K562 (cell line): Measurements from ENCODE around the gene XPA. TPM values are rescaled to one million over a fixed set of nuclear protein-coding genes. Genes with fewer than 3 reads are reported as not detected.

Experiments
- HNRNPH1 ChIP-seq: fragments of 200-400 bp; formaldehyde crosslinking; optimal IDR thresholded peaks from 2 replicates; pipeline ENCODE3; 2017; ENCODE audit warnings: low read depth, mild to moderate bottlenecking, low read length, moderate library complexity
- HNRNPL ChIP-seq: fragments of 200-400 bp; formaldehyde crosslinking; IDR thresholded peaks from 2 replicates; pipeline ENCODE4 v1.6.1; 2017; ENCODE audit warnings: low read depth, mild to moderate bottlenecking, low read length
- KAT8 ChIP-seq: fragments of 450-650 bp; IDR thresholded peaks from 2 replicates; pipeline ENCODE4 v1.6.1; 2016; ENCODE audit warnings: low read depth, mild to moderate bottlenecking
- PML ChIP-seq: IDR thresholded peaks from 2 replicates; pipeline ENCODE4 v1.6.1; 2012; ENCODE audit warnings: low read length, inconsistent platforms
- RFX1 ChIP-seq: fragments of 450-650 bp; IDR thresholded peaks from 2 replicates; pipeline ENCODE4 v1.6.1; 2016; ENCODE audit warnings: mild to moderate bottlenecking, moderate library complexity
- polyA plus RNA-seq, 8 experiments: library from polyadenylated mRNA; depleted of rRNA in 4 of 8; stranded (reverse) in 5 of 8; unstranded in 3 of 8; fragments of >200 nt; fragmentation: Nextera tagmentation in 2 of 8; fragmentation: Illumina TruSeq in 1 of 8; extraction: Ambion mirVana in 2 of 8; extraction: Trizol in 1 of 8; gene quantifications; 2 replicates each; pipeline versions ENCODE4 v1.2.1 to v1.2.3, GENCODE V29; 2011 to 2014; ENCODE audit warnings: inconsistent platforms in 1 of 8, missing spikeins in 1 of 8
- total RNA-seq, 7 experiments: library from RNA; depleted of rRNA in 6 of 7; stranded (reverse); fragments of >200 nt in 6 of 7; fragmentation: Illumina TruSeq in 2 of 7; extraction: Trizol in 2 of 7; gene quantifications; 2 replicates each; pipeline versions ENCODE4 v1.2.1 to v1.2.3, GENCODE V29; 2011 to 2021; ENCODE audit warnings: low replicate concordance in 1 of 7
- TF ChIP-seq, protein P1 (sequence below), 2 experiments: fragments of 450-650 bp; formaldehyde crosslinking in 1 of 2; IDR thresholded peaks; 2 replicates each; pipeline versions ENCODE4 v1.4.0 to v1.6.1; 2014 to 2020; ENCODE audit warnings: mild to moderate bottlenecking in 2 of 2, borderline replicate concordance in 1 of 2, low read depth in 1 of 2
- TF ChIP-seq, protein P2 (sequence below), 2 experiments: fragments of 200-800 bp in 1 of 2; sonication (Bioruptor generic) in 1 of 2; sonication (generic) in 1 of 2; formaldehyde crosslinking in 1 of 2; IDR thresholded peaks in 1 of 2; conservative IDR thresholded peaks in 1 of 2; 2 replicates each; pipeline versions ENCODE4 v1.5.0 to v1.6.1; 2016 to 2020; ENCODE audit warnings: missing compliant biosample characterization in 1 of 2, missing genetic modification characterization in 1 of 2, missing genetic modification reagents in 1 of 2
- TF ChIP-seq, protein P3 (sequence below): sonication (generic); formaldehyde crosslinking; IDR thresholded peaks from 2 replicates; pipeline ENCODE4 v1.8.0; 2022; ENCODE audit warnings: mild to moderate bottlenecking, missing genetic modification reagents
- TF ChIP-seq, protein P4 (sequence below): fragments of 250-450 bp; sonication (Bioruptor Pico); IDR thresholded peaks from 2 replicates; pipeline ENCODE4 v1.4.0; 2020; ENCODE audit warnings: mild to moderate bottlenecking, moderate library complexity

Gene XPA
- total and polyA plus RNA-seq, 9 of the 15 experiments (the other 6 are each of a cell fraction or from before 2014, with no cell fraction given), result 5.1 to 18.2 (median 14.1) TPM

DNA sequence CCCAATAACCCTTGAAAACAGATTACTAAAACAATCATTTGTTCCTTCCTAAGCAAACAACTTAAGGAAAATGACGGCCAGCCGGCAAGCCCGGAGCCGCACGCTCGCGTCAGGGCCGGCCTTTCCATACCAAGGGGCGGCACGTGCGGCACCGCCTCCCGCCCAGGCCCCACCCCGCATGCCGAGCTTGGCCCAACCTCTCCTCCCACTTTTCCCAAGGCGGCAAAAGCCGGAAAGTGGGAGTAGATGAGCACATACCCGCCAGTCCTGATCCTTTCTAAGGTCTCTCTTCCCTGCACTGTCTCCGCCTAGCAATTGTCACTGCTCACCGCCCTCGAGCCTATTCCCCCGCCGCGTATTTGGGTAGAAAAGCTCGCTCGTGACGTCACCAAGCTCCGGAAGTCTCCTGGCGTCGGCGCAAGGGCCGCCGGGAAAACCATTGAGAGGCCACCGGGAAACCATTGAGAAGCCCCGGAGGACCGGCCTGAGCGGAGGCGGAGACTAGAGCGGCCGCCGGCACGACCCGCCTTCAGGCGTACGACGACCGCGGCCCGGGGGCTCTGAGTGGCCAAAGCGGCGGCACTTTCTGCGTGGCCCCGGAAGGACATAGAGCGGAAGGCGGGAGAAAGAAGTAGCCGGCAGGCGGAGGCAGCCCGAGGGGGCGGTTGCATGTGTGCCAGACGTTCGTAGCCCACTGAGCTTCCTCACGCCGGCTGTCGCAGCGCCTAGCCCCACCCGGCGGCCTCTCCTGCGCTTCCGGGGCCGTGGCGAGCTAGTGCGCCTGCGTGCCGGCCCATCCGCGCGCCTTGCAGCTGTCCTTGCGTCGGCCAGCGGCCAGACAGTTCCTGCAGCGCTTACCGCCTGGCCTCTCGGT is 63.9 kb downstream of the XPA start, which contains the start of the genes NCBP1 and TSTD2 (continued):
- TF ChIP-seq, protein P1, sequence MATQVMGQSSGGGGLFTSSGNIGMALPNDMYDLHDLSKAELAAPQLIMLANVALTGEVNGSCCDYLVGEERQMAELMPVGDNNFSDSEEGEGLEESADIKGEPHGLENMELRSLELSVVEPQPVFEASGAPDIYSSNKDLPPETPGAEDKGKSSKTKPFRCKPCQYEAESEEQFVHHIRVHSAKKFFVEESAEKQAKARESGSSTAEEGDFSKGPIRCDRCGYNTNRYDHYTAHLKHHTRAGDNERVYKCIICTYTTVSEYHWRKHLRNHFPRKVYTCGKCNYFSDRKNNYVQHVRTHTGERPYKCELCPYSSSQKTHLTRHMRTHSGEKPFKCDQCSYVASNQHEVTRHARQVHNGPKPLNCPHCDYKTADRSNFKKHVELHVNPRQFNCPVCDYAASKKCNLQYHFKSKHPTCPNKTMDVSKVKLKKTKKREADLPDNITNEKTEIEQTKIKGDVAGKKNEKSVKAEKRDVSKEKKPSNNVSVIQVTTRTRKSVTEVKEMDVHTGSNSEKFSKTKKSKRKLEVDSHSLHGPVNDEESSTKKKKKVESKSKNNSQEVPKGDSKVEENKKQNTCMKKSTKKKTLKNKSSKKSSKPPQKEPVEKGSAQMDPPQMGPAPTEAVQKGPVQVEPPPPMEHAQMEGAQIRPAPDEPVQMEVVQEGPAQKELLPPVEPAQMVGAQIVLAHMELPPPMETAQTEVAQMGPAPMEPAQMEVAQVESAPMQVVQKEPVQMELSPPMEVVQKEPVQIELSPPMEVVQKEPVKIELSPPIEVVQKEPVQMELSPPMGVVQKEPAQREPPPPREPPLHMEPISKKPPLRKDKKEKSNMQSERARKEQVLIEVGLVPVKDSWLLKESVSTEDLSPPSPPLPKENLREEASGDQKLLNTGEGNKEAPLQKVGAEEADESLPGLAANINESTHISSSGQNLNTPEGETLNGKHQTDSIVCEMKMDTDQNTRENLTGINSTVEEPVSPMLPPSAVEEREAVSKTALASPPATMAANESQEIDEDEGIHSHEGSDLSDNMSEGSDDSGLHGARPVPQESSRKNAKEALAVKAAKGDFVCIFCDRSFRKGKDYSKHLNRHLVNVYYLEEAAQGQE (IDR thresholded peaks at IDR 0.05; ENCODE audit: borderline replicate concordance), result peak; percentile 13; the same call in 1 of the 2 replicates
- TF ChIP-seq, protein P1 (CRISPR knock-in tag; IDR thresholded peaks at IDR 0.05; ENCODE audit: low read depth), result no peak; the same call in 1 of the 2 replicates
- TF ChIP-seq HNRNPH1 (no peak), RFX1 (no peak), HNRNPL (no peak), KAT8 (no peak), PML (peak; percentile 20)
- TF ChIP-seq, protein P2, sequence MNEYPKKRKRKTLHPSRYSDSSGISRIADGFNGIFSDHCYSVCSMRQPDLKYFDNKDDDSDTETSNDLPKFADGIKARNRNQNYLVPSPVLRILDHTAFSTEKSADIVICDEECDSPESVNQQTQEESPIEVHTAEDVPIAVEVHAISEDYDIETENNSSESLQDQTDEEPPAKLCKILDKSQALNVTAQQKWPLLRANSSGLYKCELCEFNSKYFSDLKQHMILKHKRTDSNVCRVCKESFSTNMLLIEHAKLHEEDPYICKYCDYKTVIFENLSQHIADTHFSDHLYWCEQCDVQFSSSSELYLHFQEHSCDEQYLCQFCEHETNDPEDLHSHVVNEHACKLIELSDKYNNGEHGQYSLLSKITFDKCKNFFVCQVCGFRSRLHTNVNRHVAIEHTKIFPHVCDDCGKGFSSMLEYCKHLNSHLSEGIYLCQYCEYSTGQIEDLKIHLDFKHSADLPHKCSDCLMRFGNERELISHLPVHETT (CRISPR knock-in tag; conservative IDR thresholded peaks at IDR 0.05 in 1 of 2, IDR thresholded peaks at IDR 0.05 in 1 of 2), result peak in 1 of 2 experiments; percentile 100; a peak in 2 of 4 replicates
- TF ChIP-seq, protein P3, sequence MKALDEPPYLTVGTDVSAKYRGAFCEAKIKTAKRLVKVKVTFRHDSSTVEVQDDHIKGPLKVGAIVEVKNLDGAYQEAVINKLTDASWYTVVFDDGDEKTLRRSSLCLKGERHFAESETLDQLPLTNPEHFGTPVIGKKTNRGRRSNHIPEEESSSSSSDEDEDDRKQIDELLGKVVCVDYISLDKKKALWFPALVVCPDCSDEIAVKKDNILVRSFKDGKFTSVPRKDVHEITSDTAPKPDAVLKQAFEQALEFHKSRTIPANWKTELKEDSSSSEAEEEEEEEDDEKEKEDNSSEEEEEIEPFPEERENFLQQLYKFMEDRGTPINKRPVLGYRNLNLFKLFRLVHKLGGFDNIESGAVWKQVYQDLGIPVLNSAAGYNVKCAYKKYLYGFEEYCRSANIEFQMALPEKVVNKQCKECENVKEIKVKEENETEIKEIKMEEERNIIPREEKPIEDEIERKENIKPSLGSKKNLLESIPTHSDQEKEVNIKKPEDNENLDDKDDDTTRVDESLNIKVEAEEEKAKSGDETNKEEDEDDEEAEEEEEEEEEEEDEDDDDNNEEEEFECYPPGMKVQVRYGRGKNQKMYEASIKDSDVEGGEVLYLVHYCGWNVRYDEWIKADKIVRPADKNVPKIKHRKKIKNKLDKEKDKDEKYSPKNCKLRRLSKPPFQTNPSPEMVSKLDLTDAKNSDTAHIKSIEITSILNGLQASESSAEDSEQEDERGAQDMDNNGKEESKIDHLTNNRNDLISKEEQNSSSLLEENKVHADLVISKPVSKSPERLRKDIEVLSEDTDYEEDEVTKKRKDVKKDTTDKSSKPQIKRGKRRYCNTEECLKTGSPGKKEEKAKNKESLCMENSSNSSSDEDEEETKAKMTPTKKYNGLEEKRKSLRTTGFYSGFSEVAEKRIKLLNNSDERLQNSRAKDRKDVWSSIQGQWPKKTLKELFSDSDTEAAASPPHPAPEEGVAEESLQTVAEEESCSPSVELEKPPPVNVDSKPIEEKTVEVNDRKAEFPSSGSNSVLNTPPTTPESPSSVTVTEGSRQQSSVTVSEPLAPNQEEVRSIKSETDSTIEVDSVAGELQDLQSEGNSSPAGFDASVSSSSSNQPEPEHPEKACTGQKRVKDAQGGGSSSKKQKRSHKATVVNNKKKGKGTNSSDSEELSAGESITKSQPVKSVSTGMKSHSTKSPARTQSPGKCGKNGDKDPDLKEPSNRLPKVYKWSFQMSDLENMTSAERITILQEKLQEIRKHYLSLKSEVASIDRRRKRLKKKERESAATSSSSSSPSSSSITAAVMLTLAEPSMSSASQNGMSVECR (CRISPR knock-in tag), result peak; percentile 39; the same call in 1 of the 2 replicates
- TF ChIP-seq, protein P4, sequence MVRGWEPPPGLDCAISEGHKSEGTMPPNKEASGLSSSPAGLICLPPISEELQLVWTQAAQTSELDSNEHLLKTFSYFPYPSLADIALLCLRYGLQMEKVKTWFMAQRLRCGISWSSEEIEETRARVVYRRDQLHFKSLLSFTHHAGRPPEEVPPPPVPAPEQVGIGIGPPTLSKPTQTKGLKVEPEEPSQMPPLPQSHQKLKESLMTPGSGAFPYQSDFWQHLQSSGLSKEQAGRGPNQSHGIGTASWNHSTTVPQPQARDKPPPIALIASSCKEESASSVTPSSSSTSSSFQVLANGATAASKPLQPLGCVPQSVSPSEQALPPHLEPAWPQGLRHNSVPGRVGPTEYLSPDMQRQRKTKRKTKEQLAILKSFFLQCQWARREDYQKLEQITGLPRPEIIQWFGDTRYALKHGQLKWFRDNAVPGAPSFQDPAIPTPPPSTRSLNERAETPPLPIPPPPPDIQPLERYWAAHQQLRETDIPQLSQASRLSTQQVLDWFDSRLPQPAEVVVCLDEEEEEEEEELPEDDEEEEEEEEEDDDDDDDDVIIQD (CRISPR knock-in tag), result no peak
